GM18508 (cell line): Measurements from ENCODE around the gene TMEM74B.
"Not testable (repeated sequence)": the region's sequence is repeated elsewhere in the genome, so short reads cannot be mapped to it uniquely, and the experiment has no call there.

ENCODE experiments used
- ATAC-seq: cut with Tn5 transposase; IDR thresholded peaks from one replicate; pipeline ENCODE4 v1.9.1; 2021; ENCODE audit warnings: moderate number of reproducible peaks; ENCODE audit not compliant: insufficient read depth, unreplicated experiment

TMEM74B gene

DNA sequence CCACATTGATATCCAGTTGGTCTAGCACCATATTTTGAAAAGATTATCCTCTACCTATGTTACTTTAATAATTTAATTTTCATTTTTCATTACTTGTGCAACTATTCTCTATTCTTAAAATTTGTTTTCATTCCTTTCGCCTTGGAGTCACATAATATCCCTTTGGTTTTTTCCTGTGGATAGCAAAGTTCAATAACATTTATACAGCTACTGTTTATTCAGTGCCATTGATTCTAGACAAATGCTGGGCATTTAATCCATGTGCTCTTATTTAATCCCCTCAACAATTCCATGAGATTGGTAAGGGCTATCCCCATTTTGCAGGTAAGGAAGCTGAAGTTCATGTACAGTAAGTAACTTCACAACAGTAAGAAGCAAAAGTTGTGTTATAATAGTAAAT, 33.8 kb downstream of the TMEM74B start:
- ATAC-seq, result no peak

DNA sequence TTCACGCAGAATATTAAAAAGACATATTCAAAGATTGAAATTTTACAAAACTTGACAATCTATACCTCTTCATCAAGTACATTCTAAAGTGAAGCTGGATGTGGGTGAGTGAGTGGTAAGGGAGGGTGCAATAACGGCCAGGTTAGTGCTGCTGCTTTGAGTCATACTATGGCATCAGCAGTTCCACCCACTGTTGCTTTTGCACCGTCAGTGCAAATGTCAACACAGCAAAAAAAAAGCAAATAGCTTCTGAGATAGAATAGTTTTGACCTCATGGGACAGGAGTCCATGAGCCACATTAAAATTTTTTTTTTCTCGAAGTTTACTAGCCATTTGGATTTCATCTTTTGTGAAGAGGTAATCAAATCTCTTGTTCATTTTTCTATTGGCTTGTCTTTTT, 34.6 kb downstream of the TMEM74B start:
- no peak for ATAC-seq

DNA sequence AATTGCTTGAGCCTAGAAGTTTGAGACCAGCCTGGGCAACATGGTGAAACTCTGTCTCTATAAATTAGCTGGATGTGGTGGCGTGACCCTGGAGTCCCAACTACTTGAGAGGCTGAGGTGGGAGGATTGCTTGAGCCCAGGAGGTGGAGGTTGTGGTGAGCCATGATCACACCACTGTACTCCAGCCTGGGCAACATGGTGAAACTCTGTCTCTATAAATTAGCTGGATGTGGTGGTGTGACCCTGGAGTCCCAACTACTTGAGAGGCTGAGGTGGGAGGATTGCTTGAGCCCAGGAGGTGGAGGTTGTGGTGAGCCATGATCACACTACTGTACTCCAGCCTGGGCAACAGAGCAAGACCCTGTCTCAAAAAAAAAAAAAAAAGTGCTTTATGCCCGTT, 35.0 kb downstream of the TMEM74B start:
- ATAC-seq, result not testable (repeated sequence)

DNA sequence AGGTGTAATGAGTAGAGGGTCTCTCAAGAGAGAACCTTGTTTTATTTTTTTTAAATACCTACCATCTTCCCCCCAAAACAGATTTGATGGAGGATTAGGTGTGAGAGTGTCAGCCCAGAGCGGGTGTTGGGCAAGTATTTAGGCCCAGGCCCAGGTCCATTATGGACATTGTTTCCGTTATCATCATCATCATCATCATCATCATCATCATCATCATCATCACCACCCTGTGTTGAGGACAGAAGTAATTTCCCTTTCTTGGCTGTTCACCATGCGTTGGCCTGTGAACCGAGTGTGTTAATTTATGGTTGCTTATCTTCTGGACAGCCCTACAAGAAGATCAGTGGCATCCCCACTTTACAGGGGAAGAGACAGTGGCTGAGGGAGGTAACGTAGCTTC, 37.8 kb downstream of the TMEM74B start:
- no peak for ATAC-seq

DNA sequence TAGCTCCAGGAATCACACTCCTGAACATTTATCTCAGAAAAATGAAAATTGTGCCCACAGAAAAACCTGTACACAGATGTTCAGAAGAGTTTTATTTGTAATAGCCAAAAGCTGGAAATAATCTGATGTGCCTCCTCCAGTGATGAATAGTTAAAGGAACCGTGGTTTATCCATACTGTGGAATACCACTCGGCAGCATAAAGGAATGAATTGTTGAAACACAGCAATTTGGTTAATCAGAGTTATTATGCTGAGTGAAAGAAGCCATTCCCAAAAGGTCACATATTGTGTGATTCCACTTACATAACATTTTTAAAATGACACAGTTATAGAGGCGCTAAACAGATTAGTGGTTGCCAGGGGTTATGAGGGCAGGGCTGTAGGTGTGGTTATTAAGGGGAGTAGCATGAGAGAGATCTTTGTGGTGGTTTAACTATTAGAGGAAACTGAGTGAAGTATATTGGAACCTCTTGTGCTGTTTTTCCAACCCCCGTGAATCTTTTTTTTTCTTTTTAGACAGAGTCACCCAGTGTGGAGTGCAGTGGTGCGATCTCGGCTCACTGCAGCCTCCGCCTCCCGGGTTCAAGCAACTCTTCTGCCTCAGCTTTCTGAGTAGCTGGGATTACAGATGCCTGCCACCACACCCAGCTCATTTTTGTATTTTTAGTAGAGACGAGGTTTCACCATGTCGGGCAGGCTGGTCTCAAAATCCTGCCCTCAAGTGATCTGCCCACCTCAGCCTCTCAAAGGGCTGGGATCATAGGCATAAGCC, 40.2 kb downstream of the TMEM74B start:
- no peak for ATAC-seq

DNA sequence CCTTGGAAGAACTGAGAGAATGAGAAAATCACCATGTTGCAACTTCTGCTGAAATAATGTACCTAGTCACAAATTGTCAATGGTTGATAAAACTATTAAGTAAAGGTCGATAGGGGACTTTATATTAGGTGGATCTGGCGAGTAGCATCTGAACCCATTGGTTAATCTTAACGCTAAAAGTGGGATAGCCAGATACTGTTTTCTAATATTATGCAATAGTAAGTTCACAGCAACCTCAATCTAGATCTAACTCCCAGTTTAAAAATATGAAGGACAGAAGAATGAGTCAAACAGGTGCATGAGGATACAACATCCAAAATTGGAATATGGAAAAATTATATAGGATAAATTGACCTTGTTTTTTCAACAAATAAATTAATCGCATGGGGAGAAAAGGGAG, 47.5 kb downstream of the TMEM74B start:
- ATAC-seq, result no peak

DNA sequence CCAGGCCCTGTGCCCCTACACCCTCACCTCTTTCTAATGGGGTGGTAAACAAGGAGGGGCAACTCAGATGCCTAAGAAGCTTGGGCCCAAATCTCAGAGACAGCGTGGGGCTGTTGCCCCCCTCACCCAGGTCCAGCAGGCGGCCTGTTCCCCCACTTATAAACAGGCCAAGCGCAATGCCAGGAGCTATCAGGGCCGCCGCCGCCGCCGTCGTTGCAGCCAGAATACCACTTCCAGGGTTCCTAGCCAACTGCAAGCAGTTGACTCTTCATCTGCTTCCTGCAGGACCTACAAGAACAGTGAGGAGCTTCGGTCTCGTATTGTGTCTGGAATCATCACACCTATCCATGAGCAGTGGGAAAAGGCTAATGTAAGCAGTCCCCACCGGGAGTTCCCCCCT, 49.9 kb downstream of the TMEM74B start:
- no peak for ATAC-seq

DNA sequence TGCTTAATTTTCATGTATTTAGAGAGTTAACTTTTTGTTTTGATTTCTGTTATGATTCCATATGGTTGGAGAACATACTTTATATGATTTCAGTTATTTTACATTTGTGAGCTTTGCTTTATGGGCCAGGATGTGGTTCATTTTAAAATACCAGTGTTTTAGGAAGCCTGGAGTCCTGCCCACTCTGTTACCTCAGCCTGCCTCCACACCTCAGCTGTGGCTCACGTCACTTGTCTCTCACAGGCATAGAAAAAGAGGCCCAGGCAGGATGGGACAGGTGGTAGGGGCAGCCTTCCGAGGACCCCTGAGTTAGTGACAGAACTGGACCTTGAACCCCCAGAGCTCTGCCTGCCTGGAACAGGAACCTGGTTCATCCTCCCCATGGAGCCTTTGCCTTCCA, 50.4 kb downstream of the TMEM74B start:
- ATAC-seq, result no peak

DNA sequence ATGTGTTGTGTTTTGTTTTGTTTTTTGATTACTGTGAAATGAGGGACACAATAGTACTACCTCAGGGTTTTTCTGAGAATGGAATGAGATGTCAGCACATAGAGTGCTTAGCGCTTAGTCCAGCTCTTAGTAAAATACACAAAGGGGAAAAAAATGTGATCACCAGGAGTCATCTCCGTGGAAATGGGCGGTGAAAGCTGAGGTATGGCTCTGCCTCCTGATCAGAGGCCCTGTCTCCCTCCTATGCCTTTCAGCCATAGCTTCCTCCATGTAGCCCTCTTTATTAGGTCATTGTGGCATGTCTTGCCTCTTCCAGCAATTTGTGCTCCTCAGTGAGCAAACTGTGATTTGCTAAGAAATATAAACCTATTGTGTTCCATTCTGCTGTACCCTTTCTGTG, 53.4 kb downstream of the TMEM74B start:
- no peak for ATAC-seq

DNA sequence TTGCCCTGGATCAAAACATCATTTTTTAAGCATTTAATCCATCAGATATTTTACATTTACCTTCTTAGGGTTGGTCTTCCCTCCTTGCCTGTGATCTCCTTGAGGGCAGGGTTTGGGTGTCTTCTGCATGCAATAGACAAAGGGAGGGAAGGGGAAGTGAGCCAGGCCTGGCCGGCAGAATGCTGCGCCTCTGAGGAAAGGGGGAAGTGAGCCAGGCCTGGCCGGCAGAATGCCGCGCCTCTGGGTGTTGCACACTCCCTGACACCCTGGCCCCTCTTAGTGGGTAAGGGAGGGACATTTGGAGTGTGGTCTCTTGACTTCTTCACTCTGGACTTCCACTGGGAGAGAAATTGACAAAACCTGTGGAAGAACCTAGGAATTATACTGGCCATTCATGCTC, 53.9 kb downstream of the TMEM74B start:
- no peak for ATAC-seq
